Measurements from ENCODE around the gene ELP5. TPM values are rescaled to one million over a fixed set of nuclear protein-coding genes. Genes with fewer than 3 reads are reported as not detected.

ELP5 gene
- total and polyA plus RNA-seq, 2 of the 4 experiments (the other 2 are of a cell fraction): 39.3 to 46.6 TPM

DNA sequence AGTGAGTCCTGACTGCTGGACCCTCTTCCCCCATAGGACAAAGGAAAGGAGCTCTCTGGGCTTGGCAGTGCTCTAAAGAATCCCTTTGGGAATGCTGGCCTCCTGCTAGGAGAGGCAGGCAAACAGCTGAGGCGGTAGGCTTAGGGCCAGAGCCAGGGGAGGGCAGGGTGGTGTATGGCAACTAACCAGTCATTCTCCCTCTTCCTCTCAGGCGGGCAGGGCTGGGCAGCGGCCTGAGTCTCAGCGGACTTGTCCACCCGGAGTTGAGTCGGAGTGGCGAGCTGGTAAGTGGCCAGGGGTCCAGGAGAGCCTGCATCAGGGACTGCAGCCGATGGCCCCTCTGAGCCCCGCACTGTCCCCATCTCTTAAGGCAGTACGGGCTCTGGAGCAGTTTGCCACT lies 27.9 kb upstream of the ELP5 start:
- no peak overlapping the region for H3K4me3 ChIP-seq (ENCODE audit: insufficient read depth, low read depth, low read length)
- no peak overlapping the region for H3K14ac ChIP-seq (replicated peaks; ENCODE audit: low read depth, low read length)
- no peak overlapping the region for H4K91ac ChIP-seq (ENCODE audit: insufficient read depth, low read depth, low read length)
- no peak overlapping the region for H3K4ac ChIP-seq (ENCODE audit: low read depth, low read length)
- H4K20me1 ChIP-seq (ENCODE audit: insufficient read depth, low read length): peaks cover 32% of the 10 kb centered on the region
- H2BK15ac ChIP-seq (ENCODE audit: low read depth, low read length): no peak overlapping the region
- no peak overlapping the region for H4K5ac ChIP-seq (ENCODE audit: low read depth, low read length)
- dilution Hi-C loops (cut with HindIII; ENCODE audit: low sequenced_read_pairs, unreplicated experiment) (no loop called here), intact Hi-C loops (cut with micrococcal nuclease) (no loop called here), in situ Hi-C loops (cut with MboI; ENCODE audit: low sequenced_read_pairs) (no loop called here)
- no peak overlapping the region for H2BK120ac ChIP-seq (ENCODE audit: low read depth, low read length)
- no peak overlapping the region for H4K8ac ChIP-seq (ENCODE audit: low read depth in 2 of 2, low read length in 2 of 2)
- H3K56ac ChIP-seq (ENCODE audit: extremely low read depth, insufficient read depth, low read length): no peak overlapping the region
- ATAC-seq (ENCODE audit: low read depth) (no peak), DNase-seq (no peak)
- peaks cover 12% of the 10 kb centered on the region; the same call in 1 of the 2 replicates for H3K9me1 ChIP-seq (ENCODE audit: insufficient read depth, low read length)
- no peak overlapping the region for H3K23ac ChIP-seq (ENCODE audit: low read depth, low read length)
- H3K36me3 ChIP-seq (ENCODE audit: control insufficient read depth, insufficient read depth, low read length): peaks cover 75% of the 10 kb centered on the region
- ChIA-PET POLR2A (ENCODE audit: unreplicated experiment) (interaction anchor here (0.6 kb wide), 2 partner anchors 10 kb away, joined by 3 read pairs; partner anchors contain the start of gene DVL2), CTCF (no interaction called here)
- H3K9ac ChIP-seq (ENCODE audit: low read depth, low read length): no peak overlapping the region
- TF ChIP-seq, protein P1, sequence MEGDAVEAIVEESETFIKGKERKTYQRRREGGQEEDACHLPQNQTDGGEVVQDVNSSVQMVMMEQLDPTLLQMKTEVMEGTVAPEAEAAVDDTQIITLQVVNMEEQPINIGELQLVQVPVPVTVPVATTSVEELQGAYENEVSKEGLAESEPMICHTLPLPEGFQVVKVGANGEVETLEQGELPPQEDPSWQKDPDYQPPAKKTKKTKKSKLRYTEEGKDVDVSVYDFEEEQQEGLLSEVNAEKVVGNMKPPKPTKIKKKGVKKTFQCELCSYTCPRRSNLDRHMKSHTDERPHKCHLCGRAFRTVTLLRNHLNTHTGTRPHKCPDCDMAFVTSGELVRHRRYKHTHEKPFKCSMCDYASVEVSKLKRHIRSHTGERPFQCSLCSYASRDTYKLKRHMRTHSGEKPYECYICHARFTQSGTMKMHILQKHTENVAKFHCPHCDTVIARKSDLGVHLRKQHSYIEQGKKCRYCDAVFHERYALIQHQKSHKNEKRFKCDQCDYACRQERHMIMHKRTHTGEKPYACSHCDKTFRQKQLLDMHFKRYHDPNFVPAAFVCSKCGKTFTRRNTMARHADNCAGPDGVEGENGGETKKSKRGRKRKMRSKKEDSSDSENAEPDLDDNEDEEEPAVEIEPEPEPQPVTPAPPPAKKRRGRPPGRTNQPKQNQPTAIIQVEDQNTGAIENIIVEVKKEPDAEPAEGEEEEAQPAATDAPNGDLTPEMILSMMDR (conservative IDR thresholded peaks at IDR 0.05; ENCODE audit: low read depth, low read length): no peak
- TF ChIP-seq RAD21 (IDR thresholded peaks at IDR 0.05; ENCODE audit: low read length) (no peak), MAZ (IDR thresholded peaks at IDR 0.05; ENCODE audit: borderline replicate concordance, low read depth, low read length) (no peak), NFE2L2 (IDR thresholded peaks at IDR 0.05; ENCODE audit: low read depth, low read length) (no peak), CEBPB (IDR thresholded peaks at IDR 0.05; ENCODE audit: low read depth, low read length) (no peak), CHD1 (IDR thresholded peaks at IDR 0.05; ENCODE audit: low read depth, low read length) (no peak), POLR2A (IDR thresholded peaks at IDR 0.05; ENCODE audit: low read depth, low read length) (no peak), RFX5 (IDR thresholded peaks at IDR 0.05; ENCODE audit: low read depth, low read length) (no peak), RCOR1 (IDR thresholded peaks at IDR 0.05; ENCODE audit: insufficient replicate concordance, low read length) (no peak)
- TF ChIP-seq, protein P2, sequence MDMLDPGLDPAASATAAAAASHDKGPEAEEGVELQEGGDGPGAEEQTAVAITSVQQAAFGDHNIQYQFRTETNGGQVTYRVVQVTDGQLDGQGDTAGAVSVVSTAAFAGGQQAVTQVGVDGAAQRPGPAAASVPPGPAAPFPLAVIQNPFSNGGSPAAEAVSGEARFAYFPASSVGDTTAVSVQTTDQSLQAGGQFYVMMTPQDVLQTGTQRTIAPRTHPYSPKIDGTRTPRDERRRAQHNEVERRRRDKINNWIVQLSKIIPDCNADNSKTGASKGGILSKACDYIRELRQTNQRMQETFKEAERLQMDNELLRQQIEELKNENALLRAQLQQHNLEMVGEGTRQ (IDR thresholded peaks at IDR 0.05; ENCODE audit: low read depth, low read length): no peak
- peak overlapping the region; percentile 34 for H2AK9ac ChIP-seq (replicated peaks; ENCODE audit: low read depth, low read length, poor library complexity)
- no peak overlapping the region for H3K4me2 ChIP-seq (ENCODE audit: low read depth, low read length)
- WGBS, 2 experiments (ENCODE audit: extremely low coverage in 2 of 2, insufficient read length in 1 of 2): 100% methylated on average over 5 of the region's 10 CpGs; no CpG with 5 or more reads in 1 of the 2 experiments
- BruUV-seq (replicated peaks): no TSS peak
- peaks cover 8 to 74% of the 10 kb centered on the region in 2 experiments for H3K79me1 ChIP-seq (ENCODE audit: low read depth in 1 of 2, low read length in 2 of 2)
- H3K18ac ChIP-seq (ENCODE audit: low read depth, low read length): no peak overlapping the region
- H2AFZ ChIP-seq (replicated peaks; ENCODE audit: low read length, poor library complexity): no peak overlapping the region
- H2BK5ac ChIP-seq (ENCODE audit: low read depth, low read length, poor library complexity, severe bottlenecking): no peak overlapping the region
- H3K9me3 ChIP-seq (ENCODE audit: control insufficient read depth, insufficient read depth, low read length): no peaks in the 10 kb centered on the region
- H3K27me3 ChIP-seq (ENCODE audit: control insufficient read depth, insufficient read depth, low read length): no peaks in the 10 kb centered on the region
- H3K4me1 ChIP-seq (ENCODE audit: control insufficient read depth, insufficient read depth, low read length): peaks cover 11% of the 10 kb centered on the region
- no peak overlapping the region for H2BK20ac ChIP-seq (ENCODE audit: low read depth, low read length)
- no peak overlapping the region for H2AK5ac ChIP-seq (ENCODE audit: low read depth, low read length)
- H3K27ac ChIP-seq (ENCODE audit: insufficient read depth, low read length): no peak overlapping the region
